Naive thymus-derived CD4-positive, alpha-beta T cell (primary cell): Measurements from ENCODE around the gene GTPBP4. TPM values are rescaled to one million over a fixed set of nuclear protein-coding genes. Genes with fewer than 3 reads are reported as not detected.

ENCODE experiments used
- ATAC-seq: fragments of 150-1000 bp; cut with Tn5 transposase; 2 replicates; pipeline ENCODE4 v1.10.0; 2021; ENCODE audit warnings: mild to moderate bottlenecking, moderate library complexity
- CTCF ChIA-PET: fragments of 350-600 bp; sonication (Branson Sonifier 250); formaldehyde crosslinking; loops from one replicate; lab custom pipeline; 2021; ENCODE audit warnings: antibody characterized with exemption; lab: Charles Lee
- POLR2A ChIA-PET: fragments of 350-600 bp; sonication (Branson Sonifier 250); formaldehyde crosslinking; loops from one replicate; lab custom pipeline; 2021; ENCODE audit warnings: antibody characterized with exemption, inconsistent platforms; lab: Charles Lee
- DNase-seq, 9 donors: peaks; one replicate each; pipeline versions ENCODE4 v3.0.0 to v3.0.0-alpha.2; 2020 to 2022; ENCODE audit warnings: mixed read lengths in 1 of 9
- H3K27ac ChIP-seq: one replicate; pipeline ENCODE4 v1.7.0; 2013; ENCODE audit warnings: mild to moderate bottlenecking, low read depth, low read length, moderate library complexity
- H3K27me3 ChIP-seq, 2 donors: one replicate each; pipeline ENCODE4 v1.7.0; 2013; ENCODE audit warnings: low read length in 2 of 2, mild to moderate bottlenecking in 2 of 2, moderate library complexity in 2 of 2; ENCODE audit not compliant: control insufficient read depth in 2 of 2, insufficient read depth in 2 of 2
- H3K36me3 ChIP-seq, 3 experiments: 1 replicate in 2 of 3; 2 replicates in 1 of 3; pipeline ENCODE4 v1.7.0; 2013; ENCODE audit warnings: low read length in 3 of 3, mild to moderate bottlenecking in 3 of 3, moderate library complexity in 1 of 3; ENCODE audit not compliant: insufficient read depth in 3 of 3, control insufficient read depth in 2 of 3
- H3K4me1 ChIP-seq, 2 donors: one replicate each; pipeline ENCODE4 v1.7.0; 2013; ENCODE audit warnings: low read length in 2 of 2, mild to moderate bottlenecking in 2 of 2, moderate library complexity in 1 of 2; ENCODE audit not compliant: control insufficient read depth in 2 of 2, insufficient read depth in 2 of 2
- H3K4me3 ChIP-seq: 2 replicates; pipeline ENCODE4 v1.7.0; 2013; ENCODE audit warnings: mild to moderate bottlenecking, low read length
- H3K9me3 ChIP-seq, 3 experiments: 1 replicate in 2 of 3; 2 replicates in 1 of 3; pipeline ENCODE4 v1.7.0; 2013; ENCODE audit warnings: low read length in 3 of 3; ENCODE audit not compliant: control insufficient read depth in 2 of 3
- H3K27ac Mint-ChIP-seq, 9 donors: one replicate each; pipeline ENCODE4 v1.8.0; 2020 to 2022; ENCODE audit warnings: mixed read lengths in 9 of 9, mild to moderate bottlenecking in 8 of 9, moderate library complexity in 5 of 9, inconsistent platforms in 2 of 9
- H3K27me3 Mint-ChIP-seq, 5 donors: one replicate each; pipeline ENCODE4 v1.8.0; 2021 to 2022; ENCODE audit warnings: mixed read lengths in 5 of 5, mild to moderate bottlenecking in 1 of 5
- H3K36me3 Mint-ChIP-seq, 5 donors: one replicate each; pipeline ENCODE4 v1.8.0; 2020 to 2022; ENCODE audit warnings: mixed read lengths in 5 of 5, mild to moderate bottlenecking in 3 of 5, inconsistent platforms in 1 of 5
- H3K4me1 Mint-ChIP-seq, 7 donors: one replicate each; pipeline ENCODE4 v1.8.0; 2020 to 2022; ENCODE audit warnings: mixed read lengths in 7 of 7, mild to moderate bottlenecking in 3 of 7, inconsistent platforms in 1 of 7
- H3K4me3 Mint-ChIP-seq, 10 donors: one replicate each; pipeline ENCODE4 v1.8.0; 2020 to 2022; ENCODE audit warnings: mild to moderate bottlenecking in 10 of 10, mixed read lengths in 10 of 10, moderate library complexity in 6 of 10, inconsistent platforms in 2 of 10
- H3K9me3 Mint-ChIP-seq, 11 donors: one replicate each; pipeline ENCODE4 v1.8.0; 2020 to 2022; ENCODE audit warnings: mixed read lengths in 11 of 11, mild to moderate bottlenecking in 4 of 11, inconsistent platforms in 1 of 11, moderate library complexity in 1 of 11
- intact Hi-C, 2 donors: fragments of 100-400 bp; cut with micrococcal nuclease; formaldehyde crosslinking; loops; one replicate each; pipeline ENCODE4 v1.15.1; 2023
- polyA plus RNA-seq, 2 donors: library from polyadenylated mRNA; unstranded; fragments of 300-500 nt; fragmentation: Illumina TruSeq; gene quantifications; one replicate each; pipeline ENCODE4 v1.2.3, GENCODE V29; 2021
- total RNA-seq, 6 experiments: library from RNA in 5 of 6; stranded (reverse) in 5 of 6; gene quantifications; 1 replicate in 5 of 6; 2 replicates in 1 of 6; pipeline ENCODE4 v1.2.3 and lab custom pipeline; 2021 to 2026

Gene GTPBP4
- total and polyA plus RNA-seq, 7 experiments from 2014 or later, result 17.4 to 81.8 (median 42.2) TPM

- peaks cover 11 to 26% (median 21%) of the 10 kb centered on the region in 5 donors for H3K36me3 Mint-ChIP-seq
- peaks cover 0 to 25% (median 6%) of the 10 kb centered on the region in 3 experiments for H3K9me3 ChIP-seq
- H3K4me1 Mint-ChIP-seq, result no peaks in the 10 kb centered on the region
- H3K4me3 Mint-ChIP-seq, result no peak overlapping the region
- ChIA-PET POLR2A (interaction anchor here (0.7 kb wide), 1 partner anchor 122 kb away, joined by 3 read pairs; no protein-coding TSS in a partner anchor), CTCF (no interaction called here)
- no peaks in the 10 kb centered on the region for H3K27me3 Mint-ChIP-seq
- no peak overlapping the region for H3K27ac Mint-ChIP-seq
- no peak for ATAC-seq
- H3K4me3 ChIP-seq, result no peak overlapping the region
- no peaks in the 10 kb centered on the region for H3K4me1 ChIP-seq
- intact Hi-C loops, result no loop called here
- H3K27me3 ChIP-seq, result no peaks in the 10 kb centered on the region
- H3K27ac ChIP-seq, result no peak overlapping the region
- H3K9me3 Mint-ChIP-seq, result peaks cover 0 to 43% (median 19%) of the 10 kb centered on the region in 11 donors
- DNase-seq, result no peak
- peaks cover 0 to 5% (median 0%) of the 10 kb centered on the region in 3 experiments for H3K36me3 ChIP-seq
Measured at GRCh38 chr10:980468-981093, 7.7 kb upstream of the GTPBP4 start.

- Mint-ChIP-seq H3K9me3 (peaks cover 0 to 28% (median 18%) of the 10 kb centered on the region in 11 donors), H3K4me1 (peaks cover 4 to 15% (median 12%) of the 10 kb centered on the region in 7 donors), H3K4me3 (no peak overlapping the region), H3K36me3 (peaks cover 11 to 18% (median 14%) of the 10 kb centered on the region in 5 donors), H3K27me3 (no peaks in the 10 kb centered on the region), H3K27ac (no peak overlapping the region)
- intact Hi-C loops, result no loop called here
- ATAC-seq (no peak), DNase-seq (no peak)
- Histone ChIP-seq H3K27me3 (no peaks in the 10 kb centered on the region), H3K4me1 (peaks cover 7% of the 10 kb centered on the region in 2 donors), H3K27ac (no peak overlapping the region), H3K4me3 (no peak overlapping the region), H3K36me3 (peaks cover 0 to 10% (median 0%) of the 10 kb centered on the region in 3 experiments), H3K9me3 (peaks cover 0 to 25% (median 6%) of the 10 kb centered on the region in 3 experiments)
- ChIA-PET POLR2A (interaction anchor here (0.6 kb wide), 2 partner anchors 501 to 509 kb away, joined by 3 read pairs; no protein-coding TSS in a partner anchor), CTCF (no interaction called here)
Measured at GRCh38 chr10:983401-983800, 4.8 kb upstream of the GTPBP4 start.

GRCh38 chr10:983971-984655, 4.1 kb upstream of the GTPBP4 start:
- intact Hi-C loops, result no loop called here
- H3K9me3 ChIP-seq, result peaks cover 0 to 19% (median 2%) of the 10 kb centered on the region in 3 experiments
- H3K4me1 ChIP-seq, result peaks cover 7 to 9% of the 10 kb centered on the region in 2 donors
- H3K36me3 Mint-ChIP-seq, result peaks cover 8 to 13% (median 9%) of the 10 kb centered on the region in 5 donors
- H3K9me3 Mint-ChIP-seq, result peaks cover 0 to 20% (median 11%) of the 10 kb centered on the region in 11 donors
- no peak for ATAC-seq
- CTCF ChIA-PET, result no interaction called here
- H3K27ac Mint-ChIP-seq, result no peak overlapping the region
- no peaks in the 10 kb centered on the region for H3K27me3 Mint-ChIP-seq
- no peak overlapping the region for H3K27ac ChIP-seq
- no peak for DNase-seq
- peaks cover 4 to 21% (median 16%) of the 10 kb centered on the region in 7 donors for H3K4me1 Mint-ChIP-seq
- POLR2A ChIA-PET, result no interaction called here
- H3K4me3 Mint-ChIP-seq, result no peak overlapping the region
- H3K27me3 ChIP-seq, result no peaks in the 10 kb centered on the region
- H3K4me3 ChIP-seq, result no peak overlapping the region
- H3K36me3 ChIP-seq, result peaks cover 0 to 13% (median 0%) of the 10 kb centered on the region in 3 experiments

GRCh38 chr10:985361-985760, 2.9 kb upstream of the GTPBP4 start:
- POLR2A ChIA-PET, result interaction anchor here (3.5 kb wide), 1 partner anchor 64 kb away, joined by 27 read pairs; the partner anchor contains the start of gene IDI1
- no peak for DNase-seq
- Histone ChIP-seq H3K27ac (no peak overlapping the region), H3K9me3 (peaks cover 0 to 8% (median 0%) of the 10 kb centered on the region in 3 experiments), H3K27me3 (no peaks in the 10 kb centered on the region), H3K4me3 (no peak overlapping the region), H3K4me1 (peaks cover 18 to 19% of the 10 kb centered on the region in 2 donors), H3K36me3 (peaks cover 0 to 12% (median 0%) of the 10 kb centered on the region in 3 experiments)
- ATAC-seq, result no peak
- CTCF ChIA-PET, result interaction anchor here (0.5 kb wide), 1 partner anchor 515 kb away, joined by 3 read pairs; no protein-coding TSS in a partner anchor
- Mint-ChIP-seq H3K36me3 (peaks cover 5 to 15% (median 7%) of the 10 kb centered on the region in 5 donors), H3K4me1 (peaks cover 16 to 34% (median 27%) of the 10 kb centered on the region in 7 donors), H3K27ac (no peak overlapping the region), H3K4me3 (no peak overlapping the region), H3K9me3 (peaks cover 0 to 11% (median 6%) of the 10 kb centered on the region in 11 donors), H3K27me3 (no peaks in the 10 kb centered on the region)
- intact Hi-C loops, result loop anchor here (5.0 kb wide), 3 partner anchors 127 to 848 kb away; partner anchors contain the start of gene ZMYND11 (in 1 of the 2)

- Histone ChIP-seq H3K9me3 (no peaks in the 10 kb centered on the region), H3K4me1 (peaks cover 18 to 19% of the 10 kb centered on the region in 2 donors), H3K27me3 (no peaks in the 10 kb centered on the region), H3K27ac (no peak overlapping the region), H3K36me3 (peaks cover 0 to 15% (median 0%) of the 10 kb centered on the region in 3 experiments), H3K4me3 (no peak overlapping the region)
- intact Hi-C loops, result loop anchor here (5.0 kb wide), 3 partner anchors 126 to 849 kb away; partner anchors contain the start of gene ZMYND11 (in 1 of the 2)
- H3K4me3 Mint-ChIP-seq, result peak overlapping the region in 8 of 10 donors; percentile 33 to 98 (median 96)
- peak overlapping the region in 5 of 9 donors; percentile 49 to 97 (median 91) for H3K27ac Mint-ChIP-seq
- no peak for DNase-seq
- POLR2A ChIA-PET, result interaction anchor here (0.6 to 3.5 kb wide), 5 partner anchors 18 to 63 kb away, joined by 3 to 27 read pairs (median 3); partner anchors contain the start of genes IDI1 and LARP4B
- H3K27me3 Mint-ChIP-seq, result no peaks in the 10 kb centered on the region
- ATAC-seq, result no peak
- peaks cover 0 to 7% (median under 1%) of the 10 kb centered on the region in 5 donors for H3K36me3 Mint-ChIP-seq
- H3K9me3 Mint-ChIP-seq, result peaks cover 0 to 1% (median under 1%) of the 10 kb centered on the region in 11 donors
- peaks cover 21 to 43% (median 36%) of the 10 kb centered on the region in 7 donors for H3K4me1 Mint-ChIP-seq
- CTCF ChIA-PET, result interaction anchor here (1.3 kb wide), 1 partner anchor 66 kb away, joined by 3 read pairs; no protein-coding TSS in a partner anchor
Measured at GRCh38 chr10:986137-986825, 2.0 kb upstream of the GTPBP4 start.
